Ishikawa (cell line): ENCODE data around the gene FTSJ1.

Source experiments
- CEBPB ChIP-seq: IDR thresholded peaks from 2 replicates; pipeline ENCODE4 v1.6.1; 2012
- FOXM1 ChIP-seq: IDR thresholded peaks from 2 replicates; pipeline ENCODE4 v1.6.1; 2012; ENCODE audit warnings: low read depth, borderline replicate concordance

GRCh38 chrX:48505481-48505880, 29.5 kb downstream of the FTSJ1 start:
- TF ChIP-seq FOXM1 = no peak
- TF ChIP-seq CEBPB = no peak; the same call in 1 of the 2 replicates
